Loucy (cell line): ENCODE data around the gene BPIFB4.

ENCODE experiments used
- H2AFZ ChIP-seq: fragments of 200-600 bp; sonication (generic); 2 replicates; pipeline ENCODE4 v1.6.0; 2016; ENCODE audit warnings: antibody characterized with exemption, mild to moderate bottlenecking, low read length, moderate library complexity
- H3F3A ChIP-seq: fragments of 200-600 bp; 2 replicates; pipeline ENCODE4 v1.6.0; 2016; ENCODE audit warnings: antibody characterized with exemption, low read depth, mild to moderate bottlenecking
- H3K27me3 ChIP-seq: fragments of 200-600 bp; sonication (generic); 2 replicates; pipeline ENCODE4 v1.6.1; 2014; ENCODE audit warnings: low read length, mild to moderate bottlenecking; ENCODE audit not compliant: insufficient read depth, poor library complexity, severe bottlenecking
- H3K36me3 ChIP-seq: fragments of 200-600 bp; sonication (generic); 2 replicates; pipeline ENCODE4 v1.6.1; 2016; ENCODE audit warnings: low read length; ENCODE audit not compliant: insufficient read depth
- H3K4me1 ChIP-seq: fragments of 200-600 bp; sonication (generic); 2 replicates; pipeline ENCODE4 v1.5.1; 2014; ENCODE audit warnings: low read length, mild to moderate bottlenecking; ENCODE audit not compliant: insufficient read depth, poor library complexity, severe bottlenecking
- H3K4me2 ChIP-seq: fragments of 200-600 bp; sonication (generic); 2 replicates; pipeline ENCODE4 v1.6.0; 2014; ENCODE audit warnings: antibody characterized with exemption, low read length, low read depth, mild to moderate bottlenecking; ENCODE audit not compliant: poor library complexity, severe bottlenecking
- H3K4me3 ChIP-seq: fragments of 200-600 bp; sonication (generic); 2 replicates; pipeline ENCODE4 v1.5.1; 2014; ENCODE audit warnings: low read length, mild to moderate bottlenecking, mixed read lengths; ENCODE audit not compliant: poor library complexity, severe bottlenecking
- H3K79me2 ChIP-seq: fragments of 200-600 bp; sonication (generic); 2 replicates; pipeline ENCODE4 v1.6.1; 2014; ENCODE audit warnings: low read length; ENCODE audit not compliant: insufficient read depth
- H3K9ac ChIP-seq: fragments of 200-600 bp; sonication (generic); 2 replicates; pipeline ENCODE4 v1.6.0; 2014; ENCODE audit warnings: mild to moderate bottlenecking, low read depth, low read length, moderate library complexity; ENCODE audit not compliant: poor library complexity, severe bottlenecking
- H3K9me2 ChIP-seq: fragments of 200-600 bp; sonication (generic); replicated peaks from 2 replicates; pipeline ENCODE4 v1.6.1; 2016; ENCODE audit warnings: low read depth, low read length, mixed read lengths
- H3K9me3 ChIP-seq: fragments of 200-600 bp; sonication (generic); 2 replicates; pipeline ENCODE4 v1.6.1; 2014; ENCODE audit warnings: mild to moderate bottlenecking, antibody characterized with exemption, low read length, low read depth; ENCODE audit not compliant: insufficient read depth
- H4K20me1 ChIP-seq: fragments of 200-600 bp; sonication (generic); 2 replicates; pipeline ENCODE4 v1.6.0; 2014; ENCODE audit warnings: antibody characterized with exemption, low read length, mild to moderate bottlenecking; ENCODE audit not compliant: insufficient read depth, poor library complexity, severe bottlenecking
- EZH2phosphoT487 ChIP-seq: fragments of 200-600 bp; IDR thresholded peaks from 2 replicates; pipeline ENCODE4 v1.6.1; 2018; ENCODE audit warnings: antibody characterized with exemption, mild to moderate bottlenecking, moderate library complexity, borderline replicate concordance
- TF ChIP-seq, protein P1 (sequence below): fragments of 200-600 bp; sonication (generic); conservative IDR thresholded peaks from 2 replicates; pipeline ENCODE4 v1.5.1; 2014; ENCODE audit warnings: mild to moderate bottlenecking, antibody characterized with exemption, low read length

The BPIFB4 gene

DNA sequence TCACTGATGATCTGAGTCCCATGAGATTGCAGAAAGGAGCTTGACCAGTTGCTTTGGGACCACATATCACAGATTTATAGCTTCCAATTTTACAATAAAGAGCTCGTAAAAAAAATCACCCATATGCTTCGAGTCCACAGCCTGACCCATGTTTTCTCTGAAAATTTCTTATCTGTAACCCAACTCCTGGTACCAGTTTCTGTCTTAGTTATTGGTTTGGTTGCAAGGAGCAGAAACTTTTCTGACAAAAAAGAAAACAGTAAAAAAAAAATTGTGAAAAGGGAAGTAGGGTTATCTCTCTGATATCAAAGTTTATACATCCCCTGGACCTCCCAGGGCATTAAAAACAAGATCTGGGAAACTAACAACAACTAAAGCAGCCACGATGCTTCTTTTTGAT lies 57.8 kb downstream of the BPIFB4 start:
- Histone ChIP-seq H3K4me1 (no peaks in the 10 kb centered on the region), H3K79me2 (no peaks in the 10 kb centered on the region), H3K9me2 (no peaks in the 10 kb centered on the region), H3K9me3 (no peaks in the 10 kb centered on the region; the same call in 1 of the 2 replicates), H3K4me2 (no peak overlapping the region), H2AFZ (no peak overlapping the region), H3K4me3 (no peak overlapping the region), H3K9ac (no peak overlapping the region), H3F3A (no peaks in the 10 kb centered on the region), H4K20me1 (no peaks in the 10 kb centered on the region), H3K27me3 (no peaks in the 10 kb centered on the region), H3K36me3 (no peaks in the 10 kb centered on the region)
- TF ChIP-seq, protein P1, sequence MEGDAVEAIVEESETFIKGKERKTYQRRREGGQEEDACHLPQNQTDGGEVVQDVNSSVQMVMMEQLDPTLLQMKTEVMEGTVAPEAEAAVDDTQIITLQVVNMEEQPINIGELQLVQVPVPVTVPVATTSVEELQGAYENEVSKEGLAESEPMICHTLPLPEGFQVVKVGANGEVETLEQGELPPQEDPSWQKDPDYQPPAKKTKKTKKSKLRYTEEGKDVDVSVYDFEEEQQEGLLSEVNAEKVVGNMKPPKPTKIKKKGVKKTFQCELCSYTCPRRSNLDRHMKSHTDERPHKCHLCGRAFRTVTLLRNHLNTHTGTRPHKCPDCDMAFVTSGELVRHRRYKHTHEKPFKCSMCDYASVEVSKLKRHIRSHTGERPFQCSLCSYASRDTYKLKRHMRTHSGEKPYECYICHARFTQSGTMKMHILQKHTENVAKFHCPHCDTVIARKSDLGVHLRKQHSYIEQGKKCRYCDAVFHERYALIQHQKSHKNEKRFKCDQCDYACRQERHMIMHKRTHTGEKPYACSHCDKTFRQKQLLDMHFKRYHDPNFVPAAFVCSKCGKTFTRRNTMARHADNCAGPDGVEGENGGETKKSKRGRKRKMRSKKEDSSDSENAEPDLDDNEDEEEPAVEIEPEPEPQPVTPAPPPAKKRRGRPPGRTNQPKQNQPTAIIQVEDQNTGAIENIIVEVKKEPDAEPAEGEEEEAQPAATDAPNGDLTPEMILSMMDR = no peak
- no peak for TF ChIP-seq EZH2phosphoT487

DNA sequence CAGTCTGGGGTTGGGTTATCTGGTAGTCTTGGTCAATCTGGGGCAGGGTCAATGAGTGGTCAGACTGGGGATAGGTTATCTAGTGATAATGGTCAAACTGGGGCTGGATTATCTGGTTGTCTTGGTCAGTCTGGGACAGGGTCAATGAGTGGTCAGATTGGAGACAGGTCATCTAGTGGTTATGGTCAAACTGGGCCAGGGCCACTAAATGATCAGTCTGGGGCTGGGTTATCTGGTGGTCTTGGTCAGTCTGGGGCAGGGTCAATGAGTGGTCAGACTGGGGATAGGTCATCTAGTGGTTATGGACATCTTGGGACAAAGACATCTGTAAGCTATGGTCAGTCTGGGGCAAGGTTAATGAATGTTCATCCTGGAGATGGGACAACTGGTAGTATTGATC lies 60.0 kb downstream of the BPIFB4 start:
- Histone ChIP-seq H3K27me3 (no peaks in the 10 kb centered on the region), H4K20me1 (no peaks in the 10 kb centered on the region), H3K9me2 (no peaks in the 10 kb centered on the region), H3K9ac (no peak overlapping the region), H3K4me1 (no peaks in the 10 kb centered on the region), H3F3A (no peaks in the 10 kb centered on the region), H3K4me2 (no peak overlapping the region), H3K79me2 (no peaks in the 10 kb centered on the region), H3K36me3 (no peaks in the 10 kb centered on the region), H3K9me3 (no peaks in the 10 kb centered on the region; the same call in 1 of the 2 replicates), H3K4me3 (no peak overlapping the region), H2AFZ (no peak overlapping the region)
- TF ChIP-seq, protein P1 = no peak
- no peak for TF ChIP-seq EZH2phosphoT487

DNA sequence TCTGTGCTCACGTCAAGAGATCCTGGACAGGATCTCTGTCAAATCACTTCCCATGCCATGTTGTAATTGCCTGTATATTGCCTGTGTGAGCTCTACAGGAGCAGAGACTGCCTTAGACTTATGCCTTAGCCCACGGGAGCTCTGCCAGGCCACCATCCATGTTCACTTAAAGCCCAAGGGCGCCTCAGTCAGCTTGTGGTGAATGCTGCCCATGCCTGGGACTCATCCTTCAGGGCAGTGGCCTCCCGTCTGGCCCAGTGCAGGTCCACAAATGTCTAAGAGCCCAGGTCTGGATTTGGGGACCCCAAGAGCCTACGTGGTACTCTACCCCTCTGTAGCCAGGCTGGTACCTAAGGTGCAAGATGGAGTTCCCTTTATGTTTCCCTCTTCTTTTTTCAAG lies 66.1 kb downstream of the BPIFB4 start:
- Histone ChIP-seq H3F3A (no peaks in the 10 kb centered on the region), H3K79me2 (no peaks in the 10 kb centered on the region), H4K20me1 (no peaks in the 10 kb centered on the region), H2AFZ (no peak overlapping the region), H3K4me1 (no peaks in the 10 kb centered on the region), H3K4me2 (no peak overlapping the region), H3K27me3 (no peaks in the 10 kb centered on the region), H3K36me3 (no peaks in the 10 kb centered on the region), H3K9me2 (no peaks in the 10 kb centered on the region), H3K9ac (no peak overlapping the region), H3K4me3 (no peak overlapping the region), H3K9me3 (no peaks in the 10 kb centered on the region)
- TF ChIP-seq, protein P1 = no peak
- no peak for TF ChIP-seq EZH2phosphoT487
